Measurements from ENCODE around the gene OR8B8.

- TF ChIP-seq CEBPB (IDR thresholded peaks at IDR 0.05; ENCODE audit: borderline replicate concordance in 1 of 2, low read depth in 2 of 2, low read length in 2 of 2) (no peak), CTCF (IDR thresholded peaks at IDR 0.05 in 2 of 3, conservative IDR thresholded peaks at IDR 0.05 in 1 of 3; ENCODE audit: control insufficient read depth in 2 of 3, extremely low read depth in 1 of 3, insufficient read depth in 1 of 3, low read depth in 3 of 3, low read length in 3 of 3) (no peak), EP300 (IDR thresholded peaks at IDR 0.05; ENCODE audit: borderline replicate concordance in 1 of 2, control insufficient read depth in 1 of 2, low read depth in 2 of 2, low read length in 2 of 2) (no peak), SIN3A (IDR thresholded peaks at IDR 0.05; ENCODE audit: low read depth, low read length) (no peak), GABPA (IDR thresholded peaks at IDR 0.05; ENCODE audit: low read depth) (no peak), RBBP5 (conservative IDR thresholded peaks at IDR 0.05) (no peak), CHD1 (IDR thresholded peaks at IDR 0.05; ENCODE audit: low read depth, low read length) (no peak), CHD2 (IDR thresholded peaks at IDR 0.05; ENCODE audit: borderline replicate concordance, low read depth, low read length) (no peak)
Observed at GRCh38 chr11:124474079-124474478, 28.6 kb upstream of the OR8B8 start.
